GM12878 (cell line): Measurements from ENCODE around the gene FBXO39. TPM values are rescaled to one million over a fixed set of nuclear protein-coding genes. Genes with fewer than 3 reads are reported as not detected.

ENCODE experiments used
- ATAC-seq: fragments of 200-7000 bp; cut with Tn5 transposase; 3 replicates; pipeline ENCODE4 v1.9.1; 2020; ENCODE audit warnings: mild to moderate bottlenecking, moderate library complexity
- BruUV-seq: library from RNA; stranded (reverse); fragments of 400-500 nt; replicated peaks from 2 replicates; lab custom pipeline; 2021; lab: Mats Ljungman, UMichigan
- CTCF ChIA-PET: fragments of 300-600 bp; sonication (Branson Sonifier 250); formaldehyde crosslinking; extraction: SDS; loops from one replicate; lab custom pipeline; 2021; ENCODE audit warnings: inconsistent platforms; lab: Yijun Ruan, JAX
- POLR2A ChIA-PET: fragments of 350-600 bp; formaldehyde crosslinking; extraction: SDS; loops from one replicate; lab custom pipeline; 2021; ENCODE audit warnings: inconsistent platforms; lab: Charles Lee
- RAD21 ChIA-PET: fragments of 300-600 bp; sonication (Branson Sonifier 250); formaldehyde crosslinking; loops from one replicate; lab custom pipeline; 2023; ENCODE audit warnings: antibody characterized with exemption; ENCODE audit not compliant: unreplicated experiment; lab: Charles Lee
- SMC1A ChIA-PET: fragments of 300-600 bp; sonication (Branson Sonifier 250); formaldehyde crosslinking; loops from one replicate; lab custom pipeline; 2023; ENCODE audit not compliant: unreplicated experiment, uncharacterized antibody; lab: Charles Lee
- DNase-seq: peaks from one replicate; pipeline ENCODE4 v3.0.0-alpha.2; 2011; ENCODE audit warnings: low read depth, low spot score
- FAIRE-seq: peaks from 3 replicates; lab custom pipeline; 2011; peaks lifted over from hg19 to GRCh38; lab: Jason Lieb, UNC
- H2AFZ ChIP-seq: 2 replicates; pipeline ENCODE4 v1.6.0; 2011; ENCODE audit warnings: low read depth, low read length, control low read depth; ENCODE audit not compliant: control insufficient read depth
- H3K27ac ChIP-seq: 2 replicates; pipeline ENCODE4 v1.5.1; 2011; ENCODE audit warnings: control low read depth; ENCODE audit not compliant: control insufficient read depth, insufficient read depth
- H3K27me3 ChIP-seq, 2 experiments: replicated peaks in 1 of 2; 2 replicates each; pipeline versions ENCODE4 v1.6.0 to v1.6.1; 2011; ENCODE audit warnings: low read length in 1 of 2; ENCODE audit not compliant: control insufficient read depth in 2 of 2, insufficient read depth in 2 of 2
- H3K36me3 ChIP-seq, 2 experiments: 2 replicates each; pipeline ENCODE4 v1.5.1; 2011; ENCODE audit warnings: low read length in 1 of 2; ENCODE audit not compliant: control insufficient read depth in 2 of 2, insufficient read depth in 2 of 2
- H3K4me1 ChIP-seq: 2 replicates; pipeline ENCODE4 v1.6.1; 2011; ENCODE audit warnings: mild to moderate bottlenecking, low read length, moderate library complexity, mixed read lengths; ENCODE audit not compliant: control insufficient read depth, insufficient read depth
- H3K4me2 ChIP-seq: 2 replicates; pipeline ENCODE4 v1.6.0; 2011; ENCODE audit warnings: control low read depth; ENCODE audit not compliant: control insufficient read depth, insufficient read depth
- H3K4me3 ChIP-seq: fragments of 200-600 bp; sonication (generic); 2 replicates; pipeline ENCODE4 v1.5.1; 2016
- H3K79me2 ChIP-seq: 2 replicates; pipeline ENCODE4 v1.6.0; 2011; ENCODE audit warnings: low read length; ENCODE audit not compliant: control insufficient read depth, insufficient read depth
- H3K9ac ChIP-seq: 2 replicates; pipeline ENCODE4 v1.8.0; 2011; ENCODE audit warnings: low read length, control low read depth, mixed read lengths; ENCODE audit not compliant: control insufficient read depth, insufficient read depth
- H3K9me3 ChIP-seq: replicated peaks from 3 replicates; pipeline ENCODE4 v1.5.1; 2011; ENCODE audit warnings: mild to moderate bottlenecking, low read length; ENCODE audit not compliant: control insufficient read depth, insufficient read depth
- H4K20me1 ChIP-seq: 2 replicates; pipeline ENCODE4 v1.6.0; 2011; ENCODE audit not compliant: control insufficient read depth, insufficient read depth
- ATF7 ChIP-seq: fragments of 450-650 bp; IDR thresholded peaks from 2 replicates; pipeline ENCODE4 v1.6.1; 2016; ENCODE audit warnings: low read depth, mild to moderate bottlenecking
- BACH1 ChIP-seq: fragments of 450-650 bp; IDR thresholded peaks from 2 replicates; pipeline ENCODE4 v1.6.1; 2017; ENCODE audit warnings: mild to moderate bottlenecking, borderline replicate concordance
- CBFB ChIP-seq: IDR thresholded peaks from 2 replicates; pipeline ENCODE4 v1.6.1; 2016; ENCODE audit warnings: antibody characterized with exemption, low read depth
- CHD2 ChIP-seq: IDR thresholded peaks from 2 replicates; pipeline ENCODE4 v1.6.1; 2011; ENCODE audit warnings: low read depth, low read length, improper control_type of control experiment, borderline replicate concordance
- FOXK2 ChIP-seq: fragments of 450-650 bp; IDR thresholded peaks from 2 replicates; pipeline ENCODE4 v1.6.1; 2017; ENCODE audit warnings: mild to moderate bottlenecking, moderate library complexity
- HDGF ChIP-seq: fragments of 450-650 bp; IDR thresholded peaks from 2 replicates; pipeline ENCODE4 v1.6.1; 2016; ENCODE audit warnings: antibody characterized with exemption
- MXI1 ChIP-seq: fragments of 150-350 bp; IDR thresholded peaks from 2 replicates; pipeline ENCODE4 v1.6.1; 2011; ENCODE audit warnings: low read depth, mild to moderate bottlenecking, inconsistent platforms, low read length, improper control_type of control experiment
- PAX5 ChIP-seq: IDR thresholded peaks from 2 replicates; pipeline ENCODE4 v1.6.1; 2011; ENCODE audit warnings: low read depth, low read length, borderline replicate concordance
- SMC3 ChIP-seq: IDR thresholded peaks from 2 replicates; pipeline ENCODE4 v1.6.1; 2011; ENCODE audit warnings: low read length, improper control_type of control experiment, borderline replicate concordance
- TCF7 ChIP-seq: IDR thresholded peaks from 2 replicates; pipeline ENCODE4 v1.6.1; 2014; ENCODE audit warnings: antibody characterized with exemption, borderline replicate concordance
- ZNF217 ChIP-seq: fragments of 450-650 bp; IDR thresholded peaks from 2 replicates; pipeline ENCODE4 v1.6.1; 2017; ENCODE audit warnings: antibody characterized with exemption, mild to moderate bottlenecking
- ZNF274 ChIP-seq: IDR thresholded peaks from one replicate; pipeline ENCODE4 v1.8.0; 2011; ENCODE audit not compliant: insufficient read length, insufficient read depth
- ZNF384 ChIP-seq: IDR thresholded peaks from 2 replicates; pipeline ENCODE4 v1.6.1; 2012; ENCODE audit warnings: low read depth, mild to moderate bottlenecking, low read length, improper control_type of control experiment, borderline replicate concordance
- WGBS: methylation state at CpG from one replicate; pipeline ENCODE4 v1.1.6; 2016; ENCODE audit warnings: low lambda C conversion rate; ENCODE audit not compliant: insufficient replicate concordance, insufficient coverage; ENCODE audit errors: missing lambda C conversion rate; 5-methylcytosine and 5-hydroxymethylcytosine counted together
- in situ Hi-C: fragments of 300-500 bp; cut with MboI; formaldehyde crosslinking; loops from 9 replicates; pipeline ENCODE4 v1.14.3; 2018; ENCODE audit warnings: mixed read lengths
- intact Hi-C: fragments of 100-400 bp; cut with micrococcal nuclease; formaldehyde crosslinking; loops from one replicate; pipeline ENCODE4 v1.14.2; 2022; ENCODE audit not compliant: unreplicated experiment
- polyA plus RNA-seq, 11 experiments: library from polyadenylated mRNA; depleted of rRNA in 4 of 11; unstranded in 6 of 11; stranded (reverse) in 5 of 11; fragments of >200 nt; fragmentation: Nextera tagmentation in 4 of 11; fragmentation: Illumina TruSeq in 1 of 11; extraction: Ambion mirVana in 4 of 11; extraction: Trizol in 1 of 11; gene quantifications; 1 replicate in 1 of 11; 2 replicates in 10 of 11; pipeline versions ENCODE4 v1.2.1 to v1.2.3, GENCODE V29; 2011 to 2016; ENCODE audit warnings: inconsistent platforms in 2 of 11, missing spikeins in 2 of 11, low read depth in 1 of 11
- total RNA-seq, 4 experiments: library from RNA; depleted of rRNA in 3 of 4; stranded (reverse); fragments of >200 nt in 3 of 4; fragmentation: Illumina TruSeq in 1 of 4; extraction: Trizol in 1 of 4; gene quantifications; 2 replicates each; pipeline versions ENCODE4 v1.2.1 to v1.2.3, GENCODE V29; 2013 to 2021
- TF ChIP-seq, protein P1 (sequence below): IDR thresholded peaks from 2 replicates; pipeline ENCODE4 v1.6.1; 2012; ENCODE audit warnings: low read length, inconsistent platforms
- TF ChIP-seq, protein P2 (sequence below): IDR thresholded peaks from 2 replicates; pipeline ENCODE4 v1.6.1; 2011; ENCODE audit warnings: mild to moderate bottlenecking, low read depth, low read length, moderate library complexity; ENCODE audit not compliant: insufficient replicate concordance
- TF ChIP-seq, protein P3 (sequence below): fragments of 450-650 bp; IDR thresholded peaks from 2 replicates; pipeline ENCODE4 v1.6.1; 2017; ENCODE audit warnings: antibody characterized with exemption, mild to moderate bottlenecking, moderate library complexity

Gene FBXO39
- total and polyA plus RNA-seq, 10 of the 15 experiments (the other 5 are each of a cell fraction or from before 2014, with no cell fraction given): 0.05 to 0.62 (median 0.16) TPM; not detected in 6

DNA sequence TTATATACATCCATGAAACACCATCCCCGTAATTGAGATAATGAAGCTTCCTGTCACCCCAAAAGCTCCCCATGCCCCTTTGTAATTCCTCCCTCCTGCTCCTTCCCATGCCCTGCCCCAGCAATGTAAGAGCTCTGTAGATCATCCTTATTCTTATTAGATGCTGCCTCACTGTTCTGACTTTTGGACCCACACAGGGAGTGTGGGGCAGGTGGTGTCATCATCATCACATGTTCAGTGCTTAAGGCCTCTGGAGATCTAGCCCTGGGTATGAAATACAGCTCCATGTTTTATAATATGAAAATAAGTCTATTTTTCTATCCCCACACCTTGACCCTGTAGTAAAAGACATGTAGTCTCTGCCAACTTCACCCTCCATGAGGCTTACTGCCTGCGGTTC, 18.3 kb upstream of the FBXO39 start:
- no TSS peak for BruUV-seq
- ChIA-PET POLR2A (interaction anchor here (2.6 kb wide), 1 partner anchor 9 kb away, joined by 6 read pairs; no protein-coding TSS in a partner anchor), SMC1A (no interaction called here), CTCF (interaction anchor here (1.1 to 2.4 kb wide), 3 partner anchors 9 to 86 kb away, joined by 3 to 6 read pairs (median 3); no protein-coding TSS in a partner anchor), RAD21 (no interaction called here)
- no peaks in the 10 kb centered on the region for H4K20me1 ChIP-seq
- TF ChIP-seq, protein P1, sequence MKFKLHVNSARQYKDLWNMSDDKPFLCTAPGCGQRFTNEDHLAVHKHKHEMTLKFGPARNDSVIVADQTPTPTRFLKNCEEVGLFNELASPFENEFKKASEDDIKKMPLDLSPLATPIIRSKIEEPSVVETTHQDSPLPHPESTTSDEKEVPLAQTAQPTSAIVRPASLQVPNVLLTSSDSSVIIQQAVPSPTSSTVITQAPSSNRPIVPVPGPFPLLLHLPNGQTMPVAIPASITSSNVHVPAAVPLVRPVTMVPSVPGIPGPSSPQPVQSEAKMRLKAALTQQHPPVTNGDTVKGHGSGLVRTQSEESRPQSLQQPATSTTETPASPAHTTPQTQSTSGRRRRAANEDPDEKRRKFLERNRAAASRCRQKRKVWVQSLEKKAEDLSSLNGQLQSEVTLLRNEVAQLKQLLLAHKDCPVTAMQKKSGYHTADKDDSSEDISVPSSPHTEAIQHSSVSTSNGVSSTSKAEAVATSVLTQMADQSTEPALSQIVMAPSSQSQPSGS: no peak
- TF ChIP-seq FOXK2 (no peak), ZNF384 (no peak), PAX5 (no peak), TCF7 (no peak), BACH1 (no peak), CHD2 (no peak), SMC3 (no peak), ZNF274 (no peak), CBFB (no peak), ZNF217 (no peak), MXI1 (no peak), HDGF (no peak), ATF7 (no peak)
- TF ChIP-seq, protein P2, sequence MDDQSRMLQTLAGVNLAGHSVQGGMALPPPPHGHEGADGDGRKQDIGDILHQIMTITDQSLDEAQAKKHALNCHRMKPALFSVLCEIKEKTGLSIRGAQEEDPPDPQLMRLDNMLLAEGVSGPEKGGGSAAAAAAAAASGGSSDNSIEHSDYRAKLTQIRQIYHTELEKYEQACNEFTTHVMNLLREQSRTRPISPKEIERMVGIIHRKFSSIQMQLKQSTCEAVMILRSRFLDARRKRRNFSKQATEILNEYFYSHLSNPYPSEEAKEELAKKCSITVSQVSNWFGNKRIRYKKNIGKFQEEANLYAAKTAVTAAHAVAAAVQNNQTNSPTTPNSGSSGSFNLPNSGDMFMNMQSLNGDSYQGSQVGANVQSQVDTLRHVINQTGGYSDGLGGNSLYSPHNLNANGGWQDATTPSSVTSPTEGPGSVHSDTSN: no peak
- TF ChIP-seq, protein P3, sequence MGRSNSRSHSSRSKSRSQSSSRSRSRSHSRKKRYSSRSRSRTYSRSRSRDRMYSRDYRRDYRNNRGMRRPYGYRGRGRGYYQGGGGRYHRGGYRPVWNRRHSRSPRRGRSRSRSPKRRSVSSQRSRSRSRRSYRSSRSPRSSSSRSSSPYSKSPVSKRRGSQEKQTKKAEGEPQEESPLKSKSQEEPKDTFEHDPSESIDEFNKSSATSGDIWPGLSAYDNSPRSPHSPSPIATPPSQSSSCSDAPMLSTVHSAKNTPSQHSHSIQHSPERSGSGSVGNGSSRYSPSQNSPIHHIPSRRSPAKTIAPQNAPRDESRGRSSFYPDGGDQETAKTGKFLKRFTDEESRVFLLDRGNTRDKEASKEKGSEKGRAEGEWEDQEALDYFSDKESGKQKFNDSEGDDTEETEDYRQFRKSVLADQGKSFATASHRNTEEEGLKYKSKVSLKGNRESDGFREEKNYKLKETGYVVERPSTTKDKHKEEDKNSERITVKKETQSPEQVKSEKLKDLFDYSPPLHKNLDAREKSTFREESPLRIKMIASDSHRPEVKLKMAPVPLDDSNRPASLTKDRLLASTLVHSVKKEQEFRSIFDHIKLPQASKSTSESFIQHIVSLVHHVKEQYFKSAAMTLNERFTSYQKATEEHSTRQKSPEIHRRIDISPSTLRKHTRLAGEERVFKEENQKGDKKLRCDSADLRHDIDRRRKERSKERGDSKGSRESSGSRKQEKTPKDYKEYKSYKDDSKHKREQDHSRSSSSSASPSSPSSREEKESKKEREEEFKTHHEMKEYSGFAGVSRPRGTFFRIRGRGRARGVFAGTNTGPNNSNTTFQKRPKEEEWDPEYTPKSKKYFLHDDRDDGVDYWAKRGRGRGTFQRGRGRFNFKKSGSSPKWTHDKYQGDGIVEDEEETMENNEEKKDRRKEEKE: no peak
- FAIRE-seq (no peak), DNase-seq (no peak), ATAC-seq (no peak)
- in situ Hi-C loops: no loop called here
- H3K9ac ChIP-seq: no peak overlapping the region
- peak overlapping the region; percentile 56; the same call in 1 of the 2 replicates for H3K4me3 ChIP-seq
- no peak overlapping the region; the same call in 1 of the 2 replicates for H3K27ac ChIP-seq
- H3K4me2 ChIP-seq: peak overlapping the region; percentile 75
- WGBS: 90% methylated on average over 2 of the region's 2 CpGs
- no peaks in the 10 kb centered on the region; the same call in 2 of the 3 replicates for H3K9me3 ChIP-seq
- H3K79me2 ChIP-seq: peaks cover 29% of the 10 kb centered on the region
- peaks cover 12% of the 10 kb centered on the region for H3K4me1 ChIP-seq
- intact Hi-C loops: loop anchor here (10.0 kb wide), 2 partner anchors 93 to 257 kb away; partner anchors contain the start of gene RNASEK
- no peaks in the 10 kb centered on the region for H3K27me3 ChIP-seq
- H2AFZ ChIP-seq: no peak overlapping the region
- H3K36me3 ChIP-seq: peaks cover 4 to 34% of the 10 kb centered on the region in 2 experiments; a peak in 3 of 4 replicates
